Choroid plexus epithelial cell (primary cell): ENCODE measurements around the gene CD300LF.

Experiments used
- DNase-seq: peaks from one replicate; pipeline ENCODE4 v3.0.0-alpha.2; 2010; ENCODE audit warnings: low read depth
- H3K4me3 ChIP-seq: 2 replicates; pipeline ENCODE4 v1.5.1; 2011; ENCODE audit warnings: low read depth, mild to moderate bottlenecking, control low read depth, low read length, moderate library complexity
- CTCF ChIP-seq: conservative IDR thresholded peaks from 2 replicates; pipeline ENCODE4 v1.5.1; 2011; ENCODE audit warnings: low read depth, mild to moderate bottlenecking, control low read depth, inconsistent platforms, low read length, moderate library complexity

CD300LF gene

GRCh38 chr17:74746376-74746775 is 33.7 kb upstream of the CD300LF start:
- no peak overlapping the region for H3K4me3 ChIP-seq
- no peak for TF ChIP-seq CTCF
- DNase-seq: no peak

GRCh38 chr17:74745548-74746177 is 32.9 kb upstream of the CD300LF start:
- H3K4me3 ChIP-seq: no peak overlapping the region
- no peak for DNase-seq
- no peak for TF ChIP-seq CTCF

GRCh38 chr17:74744714-74745547 is 32.2 kb upstream of the CD300LF start:
- no peak overlapping the region for H3K4me3 ChIP-seq
- TF ChIP-seq CTCF: peak; percentile 100
- peak; percentile 65 for DNase-seq

- H3K4me3 ChIP-seq: no peak overlapping the region
- no peak for DNase-seq
Measured at GRCh38 chr17:74744349-74744713, 31.6 kb upstream of the CD300LF start.

GRCh38 chr17:74743755-74744154 is 31.0 kb upstream of the CD300LF start:
- no peak for DNase-seq
- no peak for TF ChIP-seq CTCF
- H3K4me3 ChIP-seq: no peak overlapping the region

More at GRCh38 chr17:74744349-74744713, 31.6 kb upstream of the CD300LF start:
- TF ChIP-seq CTCF: no peak

- no peak for DNase-seq
- TF ChIP-seq CTCF: no peak
- no peak overlapping the region for H3K4me3 ChIP-seq
Measured at GRCh38 chr17:74742978-74743545, 30.3 kb upstream of the CD300LF start.
